B cell (primary cell): ENCODE results near the gene RAPGEF6. TPM values are rescaled to one million over a fixed set of nuclear protein-coding genes. Genes with fewer than 3 reads are reported as not detected.
"Not testable (repeated sequence)": the region's sequence is repeated elsewhere in the genome, so short reads cannot be mapped to it uniquely, and the experiment has no call there.

Experiments used
- ATAC-seq: fragments of 200-7000 bp; cut with Tn5 transposase; one replicate; pipeline ENCODE4 v1.10.0; 2021; ENCODE audit warnings: low read depth, mild to moderate bottlenecking, moderate number of reproducible peaks, moderate library complexity
- CTCF ChIA-PET: fragments of 350-600 bp; sonication (Branson Sonifier 250); formaldehyde crosslinking; loops from one replicate; lab custom pipeline; 2021; ENCODE audit warnings: antibody characterized with exemption, inconsistent platforms; lab: Charles Lee
- POLR2A ChIA-PET: fragments of 350-600 bp; sonication (Branson Sonifier 250); formaldehyde crosslinking; loops from one replicate; lab custom pipeline; 2021; ENCODE audit warnings: antibody characterized with exemption; lab: Charles Lee
- DNase-seq: peaks from one replicate; pipeline ENCODE4 v3.0.0; 2013
- H2AFZ ChIP-seq: 2 replicates; pipeline ENCODE4 v1.6.1; 2012; ENCODE audit warnings: mild to moderate bottlenecking, low read depth, low read length; ENCODE audit not compliant: insufficient read depth, poor library complexity, severe bottlenecking
- H3K27ac ChIP-seq, 2 donors: 1 replicate in 1 of 2; 2 replicates in 1 of 2; pipeline ENCODE4 v1.5.1; 2012 to 2013; ENCODE audit warnings: low read length in 2 of 2, mild to moderate bottlenecking in 2 of 2, moderate library complexity in 1 of 2
- H3K27me3 ChIP-seq, 4 experiments: fragments of 200-600 bp in 1 of 4; sonication (generic) in 1 of 4; replicated peaks in 1 of 4; 1 replicate in 2 of 4; 2 replicates in 2 of 4; pipeline versions ENCODE4 v1.6.1 to v1.7.0; 2013 to 2016; ENCODE audit warnings: low read length in 3 of 4, mild to moderate bottlenecking in 2 of 4, mixed read lengths in 1 of 4, moderate library complexity in 1 of 4; ENCODE audit not compliant: insufficient read depth in 4 of 4, control insufficient read depth in 3 of 4; ENCODE audit errors: control extremely low read depth in 1 of 4
- H3K36me3 ChIP-seq, 2 experiments: replicated peaks in 1 of 2; 1 replicate in 1 of 2; 2 replicates in 1 of 2; pipeline versions ENCODE4 v1.6.1 to v1.7.1; 2013; ENCODE audit warnings: low read length in 1 of 2; ENCODE audit not compliant: insufficient read depth in 2 of 2, control insufficient read depth in 1 of 2; ENCODE audit errors: control extremely low read depth in 1 of 2, extremely low read depth in 1 of 2
- H3K4me1 ChIP-seq, 2 donors: fragments of 200-600 bp in 1 of 2; sonication (generic) in 1 of 2; 1 replicate in 1 of 2; 2 replicates in 1 of 2; pipeline versions ENCODE4 v1.5.1 to v1.6.1; 2013 to 2017; ENCODE audit warnings: low read length in 2 of 2; ENCODE audit not compliant: control insufficient read depth in 2 of 2, insufficient read depth in 2 of 2
- H3K4me2 ChIP-seq: replicated peaks from 2 replicates; pipeline ENCODE3; 2012; ENCODE audit warnings: mild to moderate bottlenecking, low read depth, low read length; ENCODE audit not compliant: poor library complexity, severe bottlenecking
- H3K4me3 ChIP-seq, 5 experiments: fragments of 200-600 bp in 1 of 5; sonication (generic) in 1 of 5; 1 replicate in 3 of 5; 2 replicates in 2 of 5; pipeline versions ENCODE4 v1.5.1 to v1.7.0; 2011 to 2016; ENCODE audit warnings: low read length in 4 of 5, mild to moderate bottlenecking in 4 of 5, low read depth in 2 of 5, control low read depth in 1 of 5, moderate library complexity in 1 of 5; ENCODE audit not compliant: insufficient read depth in 1 of 5; ENCODE audit errors: control extremely low read depth in 1 of 5, extremely low read depth in 1 of 5
- H3K79me2 ChIP-seq: fragments of 200-600 bp; sonication (generic); one replicate; pipeline ENCODE4 v1.6.0; 2016; ENCODE audit warnings: low read length; ENCODE audit not compliant: control insufficient read depth, insufficient read depth
- H3K9ac ChIP-seq: fragments of 200-600 bp; sonication (generic); 2 replicates; pipeline ENCODE4 v1.6.1; 2017; ENCODE audit warnings: mild to moderate bottlenecking, low read length, moderate library complexity
- H3K9me3 ChIP-seq, 3 donors: one replicate each; pipeline versions ENCODE4 v1.6.1 to v1.7.1; 2013; ENCODE audit warnings: low read length in 2 of 3; ENCODE audit not compliant: control insufficient read depth in 2 of 3, insufficient read depth in 1 of 3; ENCODE audit errors: control extremely low read depth in 1 of 3
- H4K20me1 ChIP-seq: 2 replicates; pipeline ENCODE4 v1.6.0; 2012; ENCODE audit warnings: mild to moderate bottlenecking, low read length; ENCODE audit not compliant: insufficient read depth, control insufficient read depth, poor library complexity, severe bottlenecking
- H3K27ac Mint-ChIP-seq: one replicate; pipeline ENCODE4 v1.8.0; 2021; ENCODE audit warnings: mixed read lengths
- H3K27me3 Mint-ChIP-seq: one replicate; pipeline ENCODE4 v1.8.0; 2021; ENCODE audit warnings: mixed read lengths
- H3K4me1 Mint-ChIP-seq: one replicate; pipeline ENCODE4 v1.8.0; 2021; ENCODE audit warnings: mixed read lengths
- H3K4me3 Mint-ChIP-seq: one replicate; pipeline ENCODE4 v1.8.0; 2021; ENCODE audit warnings: mixed read lengths
- H3K9me3 Mint-ChIP-seq: one replicate; pipeline ENCODE4 v1.8.0; 2022; ENCODE audit warnings: mixed read lengths; ENCODE audit not compliant: insufficient read depth
- WGBS: methylation state at CpG from one replicate; pipeline ENCODE4 v1.1.5; 2013; ENCODE audit warnings: missing lambda C conversion rate; ENCODE audit not compliant: insufficient coverage; 5-methylcytosine and 5-hydroxymethylcytosine counted together
- intact Hi-C: fragments of 100-400 bp; cut with micrococcal nuclease; formaldehyde crosslinking; loops from one replicate; pipeline ENCODE4 v1.10.0; 2022
- polyA plus RNA-seq: library from polyadenylated mRNA; depleted of rRNA; stranded (reverse); fragments of >200 nt; gene quantifications from 2 replicates; pipeline ENCODE4 v1.2.3, GENCODE V29; 2012
- total RNA-seq, 2 donors: library from RNA; stranded (reverse); fragments of 120-200 nt in 1 of 2; gene quantifications; 1 replicate in 1 of 2; 2 replicates in 1 of 2; pipeline versions ENCODE4 v1.2.3 to v1.2.4, GENCODE V29; 2013 to 2022
- TF ChIP-seq, protein P1 (sequence below): fragments of 200-600 bp; IDR thresholded peaks from one replicate; pipeline ENCODE4 v1.8.0; 2022; ENCODE audit warnings: antibody characterized with exemption, mild to moderate bottlenecking

Gene RAPGEF6
- total and polyA plus RNA-seq, 2 donors (not counting 1 experiment from before 2014, with no cell fraction given), result 9.8 to 56.2 TPM

GRCh38 chr5:131679911-131680310 lies 44.9 kb upstream of the RAPGEF6 start:
- Histone ChIP-seq H3K9ac (no peak overlapping the region), H3K4me3 (no peak overlapping the region), H2AFZ (no peak overlapping the region), H3K9me3 (no peaks in the 10 kb centered on the region), H4K20me1 (no peaks in the 10 kb centered on the region), H3K4me2 (no peak overlapping the region), H3K27me3 (no peaks in the 10 kb centered on the region), H3K27ac (no peak overlapping the region), H3K79me2 (peaks cover 7% of the 10 kb centered on the region), H3K4me1 (peaks cover 16% of the 10 kb centered on the region in 2 donors), H3K36me3 (peaks cover 4 to 44% of the 10 kb centered on the region in 2 experiments)
- ATAC-seq, result no peak
- intact Hi-C loops, result loop anchor here (5.0 kb wide), 1 partner anchor 43 kb away; the partner anchor contains the start of gene RAPGEF6
- ChIA-PET POLR2A (no interaction called here), CTCF (no interaction called here)
- Mint-ChIP-seq H3K27ac (no peak overlapping the region), H3K4me3 (no peak overlapping the region), H3K9me3 (no peaks in the 10 kb centered on the region), H3K4me1 (peaks cover 18% of the 10 kb centered on the region), H3K27me3 (no peaks in the 10 kb centered on the region)
- TF ChIP-seq, protein P1, sequence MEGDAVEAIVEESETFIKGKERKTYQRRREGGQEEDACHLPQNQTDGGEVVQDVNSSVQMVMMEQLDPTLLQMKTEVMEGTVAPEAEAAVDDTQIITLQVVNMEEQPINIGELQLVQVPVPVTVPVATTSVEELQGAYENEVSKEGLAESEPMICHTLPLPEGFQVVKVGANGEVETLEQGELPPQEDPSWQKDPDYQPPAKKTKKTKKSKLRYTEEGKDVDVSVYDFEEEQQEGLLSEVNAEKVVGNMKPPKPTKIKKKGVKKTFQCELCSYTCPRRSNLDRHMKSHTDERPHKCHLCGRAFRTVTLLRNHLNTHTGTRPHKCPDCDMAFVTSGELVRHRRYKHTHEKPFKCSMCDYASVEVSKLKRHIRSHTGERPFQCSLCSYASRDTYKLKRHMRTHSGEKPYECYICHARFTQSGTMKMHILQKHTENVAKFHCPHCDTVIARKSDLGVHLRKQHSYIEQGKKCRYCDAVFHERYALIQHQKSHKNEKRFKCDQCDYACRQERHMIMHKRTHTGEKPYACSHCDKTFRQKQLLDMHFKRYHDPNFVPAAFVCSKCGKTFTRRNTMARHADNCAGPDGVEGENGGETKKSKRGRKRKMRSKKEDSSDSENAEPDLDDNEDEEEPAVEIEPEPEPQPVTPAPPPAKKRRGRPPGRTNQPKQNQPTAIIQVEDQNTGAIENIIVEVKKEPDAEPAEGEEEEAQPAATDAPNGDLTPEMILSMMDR, result no peak
- no CpG with 5 or more reads among the region's 1 CpG for WGBS
- no peak for DNase-seq

DNA sequence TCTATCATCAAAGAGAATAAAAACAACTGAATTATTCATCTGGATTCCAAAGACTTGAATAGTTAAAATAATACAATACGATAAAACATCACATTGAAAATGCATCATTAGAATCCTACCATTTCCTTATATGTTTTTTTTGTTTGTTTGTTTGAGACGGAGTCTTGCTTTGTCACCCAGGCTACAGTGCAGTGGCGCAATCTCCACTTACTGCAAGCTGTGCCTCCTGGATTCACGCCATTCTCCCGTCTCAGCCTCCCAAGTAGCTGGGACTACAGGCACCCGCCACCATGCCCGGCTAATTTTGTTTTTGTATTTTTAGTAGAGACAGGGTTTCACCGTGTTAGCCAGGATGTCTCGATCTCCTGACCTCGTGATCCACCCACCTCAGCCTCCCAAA lies 43.2 kb upstream of the RAPGEF6 start:
- H3K9me3 Mint-ChIP-seq, H3K27ac Mint-ChIP-seq, ATAC-seq, H3K9me3 ChIP-seq, H2AFZ ChIP-seq, H3K79me2 ChIP-seq, H3K27me3 ChIP-seq, H3K4me3 ChIP-seq, H3K4me2 ChIP-seq, H3K27me3 Mint-ChIP-seq, H4K20me1 ChIP-seq, CTCF ChIA-PET, H3K4me3 Mint-ChIP-seq, H3K9ac ChIP-seq, DNase-seq, H3K27ac ChIP-seq, intact Hi-C loops, POLR2A ChIA-PET: not testable (repeated sequence)
- peaks cover 17 to 23% of the 10 kb centered on the region in 2 donors for H3K4me1 ChIP-seq
- H3K4me1 Mint-ChIP-seq, result peaks cover 22% of the 10 kb centered on the region
- peaks cover 11 to 55% of the 10 kb centered on the region in 2 experiments for H3K36me3 ChIP-seq
- 100% methylated on average over 2 of the region's 10 CpGs for WGBS
